ENCODE data around the gene MYRFL.
"Not testable (repeated sequence)": the region's sequence is repeated elsewhere in the genome, so short reads cannot be mapped to it uniquely, and the experiment has no call there.

MYRFL gene

GRCh38 chr12:69988481-69989321, 163.7 kb downstream of the MYRFL start:
- DNase-seq (ENCODE audit: low read depth in 3 of 3), result no peak

- DNase-seq (ENCODE audit: low read depth in 3 of 3), result no peak
Observed at GRCh38 chr12:69991690-69992288, 166.8 kb downstream of the MYRFL start.

- DNase-seq (ENCODE audit: low read depth in 3 of 3), result no peak
Observed at GRCh38 chr12:69993433-69993832, 168.4 kb downstream of the MYRFL start.

DNA sequence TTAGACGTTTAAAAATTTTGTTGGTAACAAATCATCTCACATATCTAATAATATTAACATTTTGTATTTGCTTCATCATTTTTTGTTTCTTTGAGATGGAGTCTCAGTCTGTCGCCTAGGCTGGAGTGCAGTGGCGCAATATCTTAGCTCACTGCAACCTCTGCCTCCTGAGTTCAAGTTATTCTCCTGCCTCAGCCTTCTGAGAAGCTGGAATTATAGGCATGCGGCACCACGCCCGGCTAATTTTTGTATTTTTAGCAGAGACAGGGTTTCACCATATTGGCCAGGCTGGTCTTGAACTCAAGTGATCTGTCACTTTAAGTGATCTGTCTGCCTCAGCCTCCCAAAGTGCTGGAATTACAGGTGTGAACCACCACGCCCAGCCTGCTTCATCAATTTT, 169.1 kb downstream of the MYRFL start:
- not testable (repeated sequence) for DNase-seq (ENCODE audit: low read depth in 3 of 3)

- DNase-seq (ENCODE audit: low read depth in 3 of 3), result no peak
Observed at GRCh38 chr12:69994724-69995173, 169.7 kb downstream of the MYRFL start.

- DNase-seq (ENCODE audit: low read depth in 3 of 3), result no peak
Observed at GRCh38 chr12:69996241-69996640, 171.2 kb downstream of the MYRFL start.

DNA sequence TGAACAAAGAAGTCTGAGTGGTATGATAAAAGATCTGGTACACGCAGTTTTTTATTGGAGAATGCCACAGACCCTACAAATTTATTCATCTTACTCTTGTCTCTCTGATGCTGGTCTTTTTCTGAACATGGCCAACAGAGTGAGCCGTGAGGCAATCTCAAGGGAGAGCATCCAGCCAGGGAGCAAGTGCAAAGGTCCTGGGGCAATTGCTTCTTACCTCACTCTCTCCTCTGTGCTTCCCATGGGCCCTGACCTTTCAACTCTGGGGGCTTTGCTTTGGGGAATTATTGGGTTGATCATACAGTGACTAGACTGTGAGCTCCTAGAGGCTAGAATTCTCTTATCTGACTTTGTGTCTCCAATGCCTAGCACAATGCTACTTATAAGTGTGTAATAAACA, 171.7 kb downstream of the MYRFL start:
- no peak for DNase-seq (ENCODE audit: low read depth in 3 of 3)

DNA sequence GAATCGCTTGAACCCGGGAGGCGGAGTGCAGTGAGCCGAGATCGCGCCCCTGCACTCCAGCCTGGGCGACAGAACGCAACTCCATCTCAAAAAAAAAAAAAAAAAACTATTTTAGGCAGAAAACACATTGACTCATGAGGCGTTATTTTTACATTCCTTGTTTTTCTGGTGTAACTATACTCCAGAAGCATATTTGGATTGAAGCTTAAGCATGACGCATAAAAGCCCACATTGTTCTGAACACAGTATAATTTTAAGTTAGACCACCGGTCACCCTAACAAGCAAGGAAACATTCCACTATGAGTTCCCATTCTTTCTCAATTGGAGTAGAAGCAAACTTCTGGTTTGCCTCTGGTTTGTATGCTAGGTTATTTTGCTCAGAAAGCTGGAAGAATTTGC, 173.0 kb downstream of the MYRFL start:
- DNase-seq (ENCODE audit: low read depth in 3 of 3), result no peak

- no peak for DNase-seq (ENCODE audit: low read depth in 3 of 3)
Observed at GRCh38 chr12:69998922-69999321, 173.9 kb downstream of the MYRFL start.

DNA sequence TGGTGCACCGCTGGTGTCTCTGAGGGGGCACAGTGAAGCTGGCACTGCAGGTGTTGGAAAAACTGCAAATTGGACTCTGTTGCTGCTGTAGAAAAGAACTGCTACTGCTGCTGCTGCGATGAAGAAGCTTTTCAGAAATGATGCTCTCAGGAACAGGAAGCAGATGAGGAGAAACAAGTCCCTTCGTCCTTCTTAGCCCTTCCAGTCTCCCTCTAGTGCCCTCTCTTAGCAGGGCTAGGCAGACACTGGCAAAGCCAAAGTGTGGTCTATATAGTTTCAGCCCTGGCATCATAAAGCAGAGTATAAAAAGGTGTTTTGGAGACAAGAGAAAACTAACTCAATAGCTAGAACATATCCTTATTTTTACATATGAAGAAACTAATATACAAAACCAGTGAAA, 174.5 kb downstream of the MYRFL start:
- DNase-seq (ENCODE audit: low read depth in 3 of 3), result no peak

GRCh38 chr12:70002097-70002911, 177.3 kb downstream of the MYRFL start:
- no peak for DNase-seq (ENCODE audit: low read depth in 3 of 3)

- DNase-seq (ENCODE audit: low read depth in 3 of 3), result no peak
Observed at GRCh38 chr12:70002912-70003255, 177.9 kb downstream of the MYRFL start.

GRCh38 chr12:70005864-70006618, 181.0 kb downstream of the MYRFL start:
- no peak for DNase-seq (ENCODE audit: low read depth in 3 of 3)

- DNase-seq (ENCODE audit: low read depth in 3 of 3), result no peak
Observed at GRCh38 chr12:70006619-70006973, 181.6 kb downstream of the MYRFL start.

GRCh38 chr12:70007687-70008086, 182.7 kb downstream of the MYRFL start:
- no peak for DNase-seq (ENCODE audit: low read depth in 3 of 3)

Data from stimulated activated CD4-positive, alpha-beta T cell treated with anti-CD3 and anti-CD28 coated beads, TNF-alpha, amount 100 ng/mL, for 24 hours (primary cell).